ENCODE data around the gene RAB6A. TPM values are rescaled to one million over a fixed set of nuclear protein-coding genes. Genes with fewer than 3 reads are reported as not detected.
"Not testable (repeated sequence)": the region's sequence is repeated elsewhere in the genome, so short reads cannot be mapped to it uniquely, and the experiment has no call there.

The RAB6A gene
- total RNA-seq, 2 experiments from 2014 or later, result 97.7 to 101 TPM

DNA sequence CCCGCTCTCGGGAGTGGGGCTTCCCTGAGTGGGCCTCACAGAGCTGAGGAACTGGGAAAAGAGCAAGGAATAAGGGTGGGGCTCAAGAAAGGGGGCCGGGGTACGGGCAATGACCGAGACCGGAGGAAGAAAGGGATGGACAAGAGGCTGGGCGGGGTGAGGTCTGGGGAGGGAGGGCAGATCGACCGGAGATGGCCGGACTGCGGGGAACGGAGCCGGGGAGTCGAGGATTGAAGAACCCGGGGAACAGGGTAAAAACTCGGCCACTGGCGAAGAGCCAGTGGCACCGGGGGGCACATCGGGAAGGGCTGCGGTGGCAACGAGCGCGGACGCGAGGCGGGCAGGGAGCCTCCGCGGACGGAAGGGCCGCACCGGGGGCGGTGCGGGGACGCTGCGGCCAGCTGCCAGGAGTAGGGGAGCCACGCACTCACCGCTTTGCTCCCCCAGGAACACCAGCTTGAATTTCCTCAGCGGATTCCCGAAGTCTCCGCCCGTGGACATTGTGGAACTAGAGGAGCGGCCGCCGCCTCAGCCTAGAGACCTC is 667 bp downstream of the RAB6A start:
- peak; percentile 3 for ATAC-seq
- Mint-ChIP-seq H3K27me3 (ENCODE audit: low read depth) (no peaks in the 10 kb centered on the region), H3K36me3 (ENCODE audit: low read depth) (peaks cover 9% of the 10 kb centered on the region), H3K27ac (peak overlapping the region; percentile 87), H3K4me3 (peak overlapping the region; percentile 85), H3K9me3 (ENCODE audit: insufficient read depth) (no peaks in the 10 kb centered on the region), H3K4me1 (ENCODE audit: low read depth) (peaks cover 24% of the 10 kb centered on the region)
- POLR2A ChIA-PET, result interaction anchor here (1.0 to 4.1 kb wide), 3 partner anchors 12 to 27 kb away, joined by 3 to 44 read pairs (median 15); partner anchors contain the start of gene MRPL48
- peak; percentile 23 for DNase-seq
- CTCF ChIA-PET, result interaction anchor here (2.4 kb wide), 1 partner anchor 19 kb away, joined by 26 read pairs; no protein-coding TSS in a partner anchor

DNA sequence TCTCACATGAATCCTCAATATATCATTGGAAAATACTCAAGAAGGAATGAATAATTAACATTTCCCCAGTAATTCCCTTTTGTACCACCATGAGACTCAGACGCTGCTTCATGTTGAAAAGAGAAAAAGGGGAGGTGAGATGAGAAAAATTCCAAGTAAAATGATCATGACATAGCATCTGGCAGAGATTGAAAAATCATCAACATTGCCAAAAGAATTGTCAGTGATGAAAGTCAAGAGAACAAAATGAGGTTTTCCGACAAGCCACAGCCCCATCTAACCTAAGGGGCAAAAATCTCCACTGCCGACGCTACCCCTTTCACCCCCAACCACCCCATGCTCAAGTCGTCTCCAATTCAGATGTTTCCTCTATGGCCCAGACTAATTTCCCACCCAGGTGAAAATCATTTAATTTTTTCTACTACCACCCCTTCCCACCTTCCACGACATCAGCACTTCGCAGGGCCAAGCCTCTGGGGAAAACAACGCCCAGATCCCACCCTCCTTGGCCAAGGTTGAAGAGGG is 1.2 kb downstream of the RAB6A start:
- H3K4me3 Mint-ChIP-seq, result peak overlapping the region; percentile 85
- DNase-seq, result no peak
- H3K36me3 Mint-ChIP-seq (ENCODE audit: low read depth), result peaks cover 9% of the 10 kb centered on the region

DNA sequence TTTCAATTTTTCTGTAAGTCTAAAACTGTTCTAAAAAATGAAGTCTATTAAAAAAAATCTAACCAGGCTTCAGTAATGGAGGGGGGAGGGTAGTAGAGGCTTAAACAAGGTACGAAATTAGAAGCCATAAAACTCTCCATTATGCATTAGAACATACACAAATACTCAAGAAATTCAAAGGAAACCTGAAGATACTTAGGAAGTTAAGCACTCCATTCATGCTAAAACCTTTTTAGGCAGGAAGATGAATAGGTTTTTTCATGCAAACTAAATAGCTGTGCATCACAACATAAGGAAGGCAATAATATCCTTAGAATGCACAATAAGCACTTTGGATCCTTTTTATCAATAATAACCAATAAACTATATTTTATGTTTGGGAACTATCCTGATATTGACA is 2.4 kb downstream of the RAB6A start:
- ChIA-PET POLR2A (no interaction called here), CTCF (no interaction called here)

More for the DNA sequence above, 1.2 kb downstream of the RAB6A start:
- peaks cover 24% of the 10 kb centered on the region for H3K4me1 Mint-ChIP-seq (ENCODE audit: low read depth)
- ChIA-PET CTCF (interaction anchor here (2.4 kb wide), 1 partner anchor 20 kb away, joined by 26 read pairs; no protein-coding TSS in a partner anchor), POLR2A (interaction anchor here (4.1 kb wide), 1 partner anchor 19 kb away, joined by 44 read pairs; no protein-coding TSS in a partner anchor)
- H3K9me3 Mint-ChIP-seq (ENCODE audit: insufficient read depth), result no peaks in the 10 kb centered on the region
- no peak for ATAC-seq
- H3K27ac Mint-ChIP-seq, result peak overlapping the region; percentile 87
- H3K27me3 Mint-ChIP-seq (ENCODE audit: low read depth), result no peaks in the 10 kb centered on the region

GRCh38 chr11:73757598-73757997 is 3.3 kb downstream of the RAB6A start:
- Mint-ChIP-seq H3K27ac (no peak overlapping the region), H3K27me3 (ENCODE audit: low read depth) (no peaks in the 10 kb centered on the region), H3K9me3 (ENCODE audit: insufficient read depth) (no peaks in the 10 kb centered on the region), H3K4me1 (ENCODE audit: low read depth) (peaks cover 23% of the 10 kb centered on the region), H3K4me3 (no peak overlapping the region), H3K36me3 (ENCODE audit: low read depth) (peaks cover 13% of the 10 kb centered on the region)
- ATAC-seq (no peak), DNase-seq (no peak)
- ChIA-PET CTCF (no interaction called here), POLR2A (no interaction called here)

More for the DNA sequence above, 2.4 kb downstream of the RAB6A start:
- ATAC-seq (no peak), DNase-seq (no peak)
- Mint-ChIP-seq H3K4me3 (peak overlapping the region; percentile 85), H3K36me3 (ENCODE audit: low read depth) (peaks cover 13% of the 10 kb centered on the region), H3K9me3 (ENCODE audit: insufficient read depth) (no peaks in the 10 kb centered on the region), H3K27ac (no peak overlapping the region), H3K4me1 (ENCODE audit: low read depth) (peaks cover 24% of the 10 kb centered on the region), H3K27me3 (ENCODE audit: low read depth) (no peaks in the 10 kb centered on the region)

DNA sequence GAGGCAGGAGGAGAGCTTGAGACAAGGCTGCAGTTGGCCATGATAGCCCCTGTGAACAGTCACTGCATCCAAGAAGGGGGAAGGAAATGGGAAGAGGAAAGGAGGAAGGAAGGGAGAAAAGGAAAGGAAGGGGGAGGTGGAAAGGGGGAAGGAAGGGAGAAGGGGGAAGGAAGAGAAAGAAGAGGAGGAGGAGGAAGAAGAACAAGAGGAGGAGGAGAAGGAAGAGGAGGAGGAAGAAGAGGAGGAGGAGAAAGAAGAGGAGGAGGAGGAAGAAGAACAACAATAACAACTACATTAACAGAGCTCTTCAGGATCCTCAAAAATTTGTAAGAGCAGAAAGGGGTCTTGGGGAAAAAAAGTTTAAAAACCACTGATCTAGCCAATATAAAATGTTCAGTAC is 5.2 kb downstream of the RAB6A start:
- ATAC-seq (no peak), DNase-seq (no peak)
- H3K27me3 Mint-ChIP-seq (ENCODE audit: low read depth), result no peaks in the 10 kb centered on the region
- H3K4me3 Mint-ChIP-seq, result no peak overlapping the region
- no peak overlapping the region for H3K27ac Mint-ChIP-seq
- H3K9me3 Mint-ChIP-seq (ENCODE audit: insufficient read depth), result no peaks in the 10 kb centered on the region
- peaks cover 38% of the 10 kb centered on the region for H3K4me1 Mint-ChIP-seq (ENCODE audit: low read depth)
- ChIA-PET CTCF (no interaction called here), POLR2A (no interaction called here)
- peaks cover 23% of the 10 kb centered on the region for H3K36me3 Mint-ChIP-seq (ENCODE audit: low read depth)

DNA sequence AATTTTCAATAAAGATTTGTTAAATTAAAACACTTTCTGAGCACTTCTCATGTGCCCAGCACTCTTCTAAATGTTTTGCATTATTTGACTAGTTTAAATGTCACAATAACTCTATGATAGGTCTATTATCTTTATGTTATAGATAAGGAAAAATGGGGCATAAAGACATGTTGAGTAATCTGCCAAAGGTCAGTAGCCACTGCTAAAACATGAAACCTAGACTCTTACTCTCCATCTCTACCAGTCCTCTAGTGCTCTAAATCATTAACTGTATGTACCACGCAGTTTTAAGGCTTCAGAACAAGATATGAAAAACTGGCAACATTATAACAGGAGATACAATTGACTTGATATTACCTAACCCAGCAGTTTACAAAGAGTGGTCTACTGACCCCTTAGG is 6.9 kb downstream of the RAB6A start:
- Mint-ChIP-seq H3K36me3 (ENCODE audit: low read depth) (peaks cover 22% of the 10 kb centered on the region), H3K4me3 (no peak overlapping the region), H3K27me3 (ENCODE audit: low read depth) (no peaks in the 10 kb centered on the region), H3K27ac (peak overlapping the region; percentile 39), H3K9me3 (ENCODE audit: insufficient read depth) (no peaks in the 10 kb centered on the region), H3K4me1 (ENCODE audit: low read depth) (peaks cover 28% of the 10 kb centered on the region)
- ChIA-PET POLR2A (no interaction called here), CTCF (no interaction called here)
- ATAC-seq (no peak), DNase-seq (no peak)

DNA sequence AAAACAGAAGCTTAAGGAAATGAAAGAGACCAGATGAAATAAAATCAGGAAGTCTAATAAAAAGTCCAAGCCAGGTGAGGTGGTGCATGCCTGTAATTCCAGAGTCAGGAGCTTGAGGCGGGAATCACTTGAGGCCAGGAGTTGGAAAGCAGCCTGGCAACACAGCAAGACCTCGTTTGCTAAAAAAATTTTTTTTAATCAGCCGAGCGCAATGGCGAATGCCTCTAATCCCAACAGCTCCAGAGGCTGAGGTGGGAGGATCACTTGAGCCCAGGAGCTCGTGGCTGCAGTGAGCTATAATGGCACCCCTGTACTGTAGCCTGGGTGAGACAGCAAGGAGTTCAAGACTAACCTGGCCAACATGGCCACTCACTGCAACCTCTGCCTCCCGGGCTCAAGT is 8.0 kb downstream of the RAB6A start:
- CTCF ChIA-PET, result no interaction called here

DNA sequence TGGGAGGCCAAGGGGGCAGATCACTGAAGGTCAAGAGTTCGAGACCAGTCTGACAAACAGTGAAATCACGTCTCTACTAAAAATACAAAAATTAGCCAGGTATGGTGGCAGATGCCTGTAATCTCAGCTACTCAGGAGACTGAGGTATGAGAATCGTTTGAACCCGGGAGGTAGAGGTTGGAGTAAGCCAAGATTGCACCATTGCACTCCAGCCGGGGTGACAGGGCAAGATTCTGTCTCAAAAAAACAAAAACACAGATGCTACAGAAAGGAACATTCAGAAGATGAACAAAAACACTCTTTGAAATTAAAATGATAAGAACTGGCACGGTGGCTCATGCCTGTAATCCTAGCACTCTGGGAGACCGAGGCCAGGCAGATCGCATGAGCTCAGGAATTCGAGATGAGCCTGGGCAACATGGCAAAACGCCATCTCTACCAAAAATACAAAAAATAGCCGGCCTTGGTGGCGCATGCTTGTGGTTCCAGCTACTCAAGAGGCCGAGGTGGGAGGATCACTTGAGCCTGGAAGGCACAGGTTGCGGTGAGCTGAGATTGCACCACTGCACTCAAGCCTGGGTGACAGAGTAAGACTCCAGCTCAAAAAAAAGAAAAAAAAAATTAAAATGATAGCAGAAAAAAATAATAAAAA is 8.5 kb downstream of the RAB6A start:
- DNase-seq (peak; percentile 4), ATAC-seq (no peak)
- ChIA-PET POLR2A (no interaction called here), CTCF (no interaction called here)
- H3K4me3 Mint-ChIP-seq, result no peak overlapping the region
- peaks cover 19% of the 10 kb centered on the region for H3K36me3 Mint-ChIP-seq (ENCODE audit: low read depth)
- no peaks in the 10 kb centered on the region for H3K9me3 Mint-ChIP-seq (ENCODE audit: insufficient read depth)
- H3K4me1 Mint-ChIP-seq (ENCODE audit: low read depth), result peaks cover 19% of the 10 kb centered on the region
- no peak overlapping the region for H3K27ac Mint-ChIP-seq
- no peaks in the 10 kb centered on the region for H3K27me3 Mint-ChIP-seq (ENCODE audit: low read depth)

More for the DNA sequence above, 8.0 kb downstream of the RAB6A start:
- POLR2A ChIA-PET, result no interaction called here
- no peak for ATAC-seq
- DNase-seq, result peak; percentile 8
- H3K36me3 Mint-ChIP-seq (ENCODE audit: low read depth), result peaks cover 22% of the 10 kb centered on the region
- H3K27ac Mint-ChIP-seq, result no peak overlapping the region
- peaks cover 19% of the 10 kb centered on the region for H3K4me1 Mint-ChIP-seq (ENCODE audit: low read depth)
- no peaks in the 10 kb centered on the region for H3K27me3 Mint-ChIP-seq (ENCODE audit: low read depth)
- no peaks in the 10 kb centered on the region for H3K9me3 Mint-ChIP-seq (ENCODE audit: insufficient read depth)
- no peak overlapping the region for H3K4me3 Mint-ChIP-seq

- H3K4me3 Mint-ChIP-seq; H3K27me3 Mint-ChIP-seq (ENCODE audit: low read depth); H3K9me3 Mint-ChIP-seq (ENCODE audit: insufficient read depth); CTCF ChIA-PET; H3K27ac Mint-ChIP-seq; POLR2A ChIA-PET; ATAC-seq: not testable (repeated sequence)
- H3K4me1 Mint-ChIP-seq (ENCODE audit: low read depth), result peaks cover 19% of the 10 kb centered on the region
- peak; percentile 4 for DNase-seq
- peaks cover 18% of the 10 kb centered on the region for H3K36me3 Mint-ChIP-seq (ENCODE audit: low read depth)
These were observed 10.0 kb downstream of the RAB6A start for GRCh38 chr11:73750862-73751261.

DNA sequence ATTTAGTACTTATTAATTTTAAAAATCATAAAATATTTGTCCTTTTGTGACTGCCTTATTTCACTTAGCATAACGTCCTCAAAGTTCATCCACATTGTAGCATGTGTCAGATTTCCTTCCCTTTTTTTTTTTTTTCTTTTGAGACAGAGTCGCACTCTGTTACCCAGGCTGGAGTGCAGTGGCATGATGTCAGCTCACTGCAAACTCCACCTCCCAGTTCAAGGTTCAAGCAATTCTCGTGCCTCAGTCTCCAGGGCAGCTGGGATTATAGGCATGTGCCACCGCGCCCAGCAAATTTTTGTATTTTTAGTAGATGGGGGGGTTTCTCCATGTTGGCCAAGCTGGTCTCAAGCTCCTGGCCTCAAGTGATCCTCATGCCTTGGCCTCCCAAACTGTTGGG is 10.6 kb downstream of the RAB6A start:
- Mint-ChIP-seq H3K36me3 (ENCODE audit: low read depth) (peaks cover 18% of the 10 kb centered on the region), H3K27ac (no peak overlapping the region), H3K4me3 (no peak overlapping the region), H3K27me3 (ENCODE audit: low read depth) (no peaks in the 10 kb centered on the region), H3K9me3 (ENCODE audit: insufficient read depth) (no peaks in the 10 kb centered on the region), H3K4me1 (ENCODE audit: low read depth) (peaks cover 19% of the 10 kb centered on the region)
- DNase-seq (no peak), ATAC-seq (no peak)
- ChIA-PET POLR2A (no interaction called here), CTCF (no interaction called here)

DNA sequence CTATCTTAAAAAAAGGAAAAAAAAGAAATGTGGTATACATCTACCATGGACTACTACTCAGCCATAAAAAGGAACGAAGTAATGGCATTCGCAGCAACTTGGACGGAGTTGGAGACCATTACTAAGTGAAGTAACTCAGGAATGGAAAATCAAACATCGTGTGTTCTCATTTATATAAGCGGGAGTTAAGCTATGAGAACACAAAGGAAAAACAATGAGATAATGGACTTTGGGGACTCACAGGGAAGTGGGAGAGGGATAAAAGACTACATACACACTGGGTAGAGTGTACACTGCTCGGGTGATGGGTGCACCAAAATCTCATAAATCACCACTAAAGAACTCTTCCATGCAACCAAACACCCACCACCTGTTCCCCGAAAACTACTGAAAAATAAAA is 11.8 kb downstream of the RAB6A start:
- POLR2A ChIA-PET, result no interaction called here
- H3K27ac Mint-ChIP-seq, result no peak overlapping the region
- H3K36me3 Mint-ChIP-seq (ENCODE audit: low read depth), result peaks cover 18% of the 10 kb centered on the region
- H3K9me3 Mint-ChIP-seq (ENCODE audit: insufficient read depth), result no peaks in the 10 kb centered on the region
- CTCF ChIA-PET, result interaction anchor here (1.2 kb wide), 1 partner anchor 9 kb away, joined by 3 read pairs; no protein-coding TSS in a partner anchor
- peaks cover 19% of the 10 kb centered on the region for H3K4me1 Mint-ChIP-seq (ENCODE audit: low read depth)
- no peaks in the 10 kb centered on the region for H3K27me3 Mint-ChIP-seq (ENCODE audit: low read depth)
- peak; percentile 4 for DNase-seq
- no peak for ATAC-seq
- H3K4me3 Mint-ChIP-seq, result no peak overlapping the region

- DNase-seq, result peak; percentile 7
- ATAC-seq, result no peak
- Mint-ChIP-seq H3K4me1 (ENCODE audit: low read depth) (peaks cover 22% of the 10 kb centered on the region), H3K27me3 (ENCODE audit: low read depth) (no peaks in the 10 kb centered on the region), H3K9me3 (ENCODE audit: insufficient read depth) (no peaks in the 10 kb centered on the region), H3K4me3 (no peak overlapping the region), H3K36me3 (ENCODE audit: low read depth) (peaks cover 18% of the 10 kb centered on the region), H3K27ac (no peak overlapping the region)
- CTCF ChIA-PET, result interaction anchor here (0.8 kb wide), 1 partner anchor 123 kb away, joined by 4 read pairs; no protein-coding TSS in a partner anchor
- POLR2A ChIA-PET, result no interaction called here
These were observed 12.6 kb downstream of the RAB6A start for GRCh38 chr11:73748300-73748699.
